ENCODE measurements around the gene NEK7.

GRCh38 chr1:198254948-198255347 lies 98.2 kb downstream of the NEK7 start:
- TF ChIP-seq ZNF274 (IDR thresholded peaks at IDR 0.05; ENCODE audit: low read depth, low read length) (no peak), YY1 (IDR thresholded peaks at IDR 0.05; ENCODE audit: insufficient read depth, insufficient read length) (no peak), SUZ12 (IDR thresholded peaks at IDR 0.05; ENCODE audit: extremely low read depth, insufficient read depth, insufficient read length) (no peak)

Measured in NT2/D1 (cell line).